ENCODE results near the gene ATP8B3. TPM values are rescaled to one million over a fixed set of nuclear protein-coding genes. Genes with fewer than 3 reads are reported as not detected.
A peak's percentile ranks its signal among the peaks of the same experiment; 100 is the strongest.

ATP8B3 gene
- total and polyA plus RNA-seq, 2 of the 13 experiments (the other 11 are each of a cell fraction or from before 2014, with no cell fraction given), result 2.6 to 5.9 TPM

- TF ChIP-seq ASH2L (IDR thresholded peaks at IDR 0.05; ENCODE audit: insufficient read length, low read depth, low read length) (no peak), ZKSCAN1 (IDR thresholded peaks at IDR 0.05; ENCODE audit: low read length) (no peak), CBX1 (IDR thresholded peaks at IDR 0.05; ENCODE audit: low read depth) (no peak), FOXA3 (CRISPR knock-in tag; IDR thresholded peaks at IDR 0.05) (peak; percentile 15; the same call in 1 of the 2 replicates), PHB2 (IDR thresholded peaks at IDR 0.05; ENCODE audit: partially characterized antibody) (no peak), FOXA1 (IDR thresholded peaks at IDR 0.05) (no peak), FOXA1 (CRISPR knock-in tag; IDR thresholded peaks at IDR 0.05) (no peak), MAFG (CRISPR knock-in tag; IDR thresholded peaks at IDR 0.05) (no peak), KDM5B (CRISPR knock-in tag; IDR thresholded peaks at IDR 0.05; ENCODE audit: borderline replicate concordance) (peak; percentile 73; the same call in 1 of the 2 replicates), NRL (CRISPR knock-in tag; IDR thresholded peaks at IDR 0.05; ENCODE audit: borderline replicate concordance) (0 out of 2 replicates have a peak, but pooled peaks have one; percentile 59), FOXK1 (CRISPR knock-in tag; IDR thresholded peaks at IDR 0.05; ENCODE audit: borderline replicate concordance, low read depth) (0 out of 2 replicates have a peak, but pooled peaks have one; percentile 14), ZNF609 (CRISPR knock-in tag; IDR thresholded peaks at IDR 0.05; ENCODE audit: borderline replicate concordance) (no peak; the same call in 1 of the 2 replicates)
- TF ChIP-seq, protein P1, sequence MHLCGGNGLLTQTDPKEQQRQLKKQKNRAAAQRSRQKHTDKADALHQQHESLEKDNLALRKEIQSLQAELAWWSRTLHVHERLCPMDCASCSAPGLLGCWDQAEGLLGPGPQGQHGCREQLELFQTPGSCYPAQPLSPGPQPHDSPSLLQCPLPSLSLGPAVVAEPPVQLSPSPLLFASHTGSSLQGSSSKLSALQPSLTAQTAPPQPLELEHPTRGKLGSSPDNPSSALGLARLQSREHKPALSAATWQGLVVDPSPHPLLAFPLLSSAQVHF (CRISPR knock-in tag; IDR thresholded peaks at IDR 0.05), result no peak
- TF ChIP-seq, protein P2, sequence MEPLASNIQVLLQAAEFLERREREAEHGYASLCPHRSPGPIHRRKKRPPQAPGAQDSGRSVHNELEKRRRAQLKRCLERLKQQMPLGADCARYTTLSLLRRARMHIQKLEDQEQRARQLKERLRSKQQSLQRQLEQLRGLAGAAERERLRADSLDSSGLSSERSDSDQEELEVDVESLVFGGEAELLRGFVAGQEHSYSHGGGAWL (CRISPR knock-in tag; IDR thresholded peaks at IDR 0.05), result no peak
- TF ChIP-seq, protein P3, sequence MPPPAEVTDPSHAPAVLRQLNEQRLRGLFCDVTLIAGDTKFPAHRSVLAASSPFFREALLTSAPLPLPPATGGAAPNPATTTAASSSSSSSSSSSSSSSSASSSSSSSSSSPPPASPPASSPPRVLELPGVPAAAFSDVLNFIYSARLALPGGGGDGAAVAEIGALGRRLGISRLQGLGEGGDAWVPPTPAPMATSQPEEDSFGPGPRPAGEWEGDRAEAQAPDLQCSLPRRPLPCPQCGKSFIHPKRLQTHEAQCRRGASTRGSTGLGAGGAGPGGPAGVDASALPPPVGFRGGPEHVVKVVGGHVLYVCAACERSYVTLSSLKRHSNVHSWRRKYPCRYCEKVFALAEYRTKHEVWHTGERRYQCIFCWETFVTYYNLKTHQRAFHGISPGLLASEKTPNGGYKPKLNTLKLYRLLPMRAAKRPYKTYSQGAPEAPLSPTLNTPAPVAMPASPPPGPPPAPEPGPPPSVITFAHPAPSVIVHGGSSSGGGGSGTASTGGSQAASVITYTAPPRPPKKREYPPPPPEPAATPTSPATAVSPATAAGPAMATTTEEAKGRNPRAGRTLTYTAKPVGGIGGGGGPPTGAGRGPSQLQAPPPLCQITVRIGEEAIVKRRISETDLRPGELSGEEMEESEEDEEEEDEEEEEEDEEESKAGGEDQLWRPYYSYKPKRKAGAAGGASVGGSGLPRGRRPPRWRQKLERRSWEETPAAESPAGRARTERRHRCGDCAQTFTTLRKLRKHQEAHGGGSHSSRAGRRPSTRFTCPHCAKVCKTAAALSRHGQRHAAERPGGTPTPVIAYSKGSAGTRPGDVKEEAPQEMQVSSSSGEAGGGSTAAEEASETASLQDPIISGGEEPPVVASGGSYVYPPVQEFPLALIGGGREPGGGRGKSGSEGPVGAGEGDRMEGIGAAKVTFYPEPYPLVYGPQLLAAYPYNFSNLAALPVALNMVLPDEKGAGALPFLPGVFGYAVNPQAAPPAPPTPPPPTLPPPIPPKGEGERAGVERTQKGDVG (CRISPR knock-in tag; IDR thresholded peaks at IDR 0.05; ENCODE audit: borderline replicate concordance), result peak; percentile 17; the same call in 1 of the 2 replicates
- TF ChIP-seq, protein P4, sequence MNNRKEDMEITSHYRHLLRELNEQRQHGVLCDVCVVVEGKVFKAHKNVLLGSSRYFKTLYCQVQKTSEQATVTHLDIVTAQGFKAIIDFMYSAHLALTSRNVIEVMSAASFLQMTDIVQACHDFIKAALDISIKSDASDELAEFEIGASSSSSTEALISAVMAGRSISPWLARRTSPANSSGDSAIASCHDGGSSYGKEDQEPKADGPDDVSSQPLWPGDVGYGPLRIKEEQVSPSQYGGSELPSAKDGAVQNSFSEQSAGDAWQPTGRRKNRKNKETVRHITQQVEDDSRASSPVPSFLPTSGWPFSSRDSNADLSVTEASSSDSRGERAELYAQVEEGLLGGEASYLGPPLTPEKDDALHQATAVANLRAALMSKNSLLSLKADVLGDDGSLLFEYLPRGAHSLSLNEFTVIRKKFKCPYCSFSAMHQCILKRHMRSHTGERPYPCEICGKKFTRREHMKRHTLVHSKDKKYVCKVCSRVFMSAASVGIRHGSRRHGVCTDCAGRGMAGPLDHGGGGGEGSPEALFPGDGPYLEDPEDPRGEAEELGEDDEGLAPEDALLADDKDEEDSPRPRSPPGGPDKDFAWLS (CRISPR knock-in tag; IDR thresholded peaks at IDR 0.05; ENCODE audit: borderline replicate concordance), result no peak
Observed at GRCh38 chr19:1812426-1813191, 533 bp upstream of the ATP8B3 start (continued).
